GM18858 (cell line): ENCODE results near the gene CSGALNACT2.

ENCODE experiments used
- ATAC-seq: cut with Tn5 transposase; IDR thresholded peaks from one replicate; pipeline ENCODE4 v1.9.1; 2021; ENCODE audit not compliant: unreplicated experiment

CSGALNACT2 gene

DNA sequence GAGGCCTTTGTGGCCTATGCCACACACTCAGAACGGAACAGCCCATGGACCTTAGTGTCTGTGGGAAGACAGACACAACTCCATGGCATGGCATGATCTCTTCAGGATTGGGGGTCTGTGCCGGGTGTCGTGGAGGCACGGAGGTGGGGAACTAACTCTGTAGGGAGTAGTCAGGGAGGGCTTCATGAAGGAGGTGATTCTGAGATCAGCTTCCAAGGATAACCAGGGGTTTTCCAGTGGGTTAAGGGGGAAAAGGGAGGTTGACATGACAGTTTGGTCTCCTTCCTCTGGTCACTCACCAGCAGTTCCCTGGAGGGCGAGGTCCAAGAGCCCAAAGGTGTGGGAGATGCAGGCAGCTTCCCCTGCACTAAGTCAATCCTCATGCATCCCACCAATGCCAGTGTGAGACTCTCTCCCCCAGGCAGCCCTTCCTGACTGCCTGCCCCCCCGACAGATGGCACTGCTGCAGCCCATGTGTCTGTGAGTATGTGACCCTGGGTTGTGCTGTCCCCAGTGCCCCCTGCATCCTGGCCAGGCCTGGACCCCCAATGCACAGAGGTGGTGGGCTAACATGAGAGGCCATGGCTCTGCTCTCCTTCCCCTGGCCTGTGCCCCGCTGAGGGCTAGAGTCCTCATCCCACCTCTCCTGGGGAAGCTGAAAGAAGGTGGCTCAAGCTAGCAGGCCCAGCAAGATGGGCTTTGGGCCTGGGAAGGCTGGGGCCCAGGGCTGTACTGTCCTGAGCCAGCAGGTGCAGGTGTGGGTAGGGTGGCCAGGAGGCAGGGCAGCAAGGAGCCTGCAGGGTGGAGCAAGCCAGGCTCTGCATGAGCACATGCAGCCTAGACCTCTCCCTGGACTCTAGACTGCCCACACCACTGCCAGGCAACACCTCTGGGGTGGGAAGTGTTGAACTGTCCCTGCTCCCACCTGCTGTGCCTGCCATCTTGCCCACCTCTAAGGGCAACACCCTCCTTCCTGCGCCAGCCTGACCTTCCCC, 88.9 kb downstream of the CSGALNACT2 start:
- no peak for ATAC-seq

- ATAC-seq, result no peak
Measured at GRCh38 chr10:43227911-43228782, 89.9 kb downstream of the CSGALNACT2 start.

DNA sequence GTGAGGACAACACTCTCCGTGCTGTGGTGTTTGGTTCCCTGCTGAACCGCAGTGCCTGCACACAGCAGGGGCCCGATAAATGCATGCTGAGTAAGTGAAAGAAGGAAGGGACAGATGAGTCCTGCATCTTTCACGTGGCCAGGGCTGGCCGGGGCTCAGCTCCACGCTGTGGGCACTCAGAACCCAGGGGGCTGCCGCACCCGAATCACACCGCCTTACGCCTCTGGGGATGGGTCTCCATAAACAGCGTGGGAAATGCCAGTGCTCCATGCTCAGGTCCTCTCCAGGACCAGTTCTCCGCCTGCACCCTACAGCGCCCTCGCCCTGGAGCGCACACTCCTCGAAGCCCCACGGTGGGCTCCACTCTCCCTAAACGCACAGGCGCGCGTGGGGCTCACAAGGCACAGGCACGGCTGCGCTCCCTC, 90.5 kb downstream of the CSGALNACT2 start:
- no peak for ATAC-seq

- ATAC-seq, result no peak
Measured at GRCh38 chr10:43229208-43230061, 91.2 kb downstream of the CSGALNACT2 start.

GRCh38 chr10:43230101-43230908, 92.1 kb downstream of the CSGALNACT2 start:
- ATAC-seq, result no peak

DNA sequence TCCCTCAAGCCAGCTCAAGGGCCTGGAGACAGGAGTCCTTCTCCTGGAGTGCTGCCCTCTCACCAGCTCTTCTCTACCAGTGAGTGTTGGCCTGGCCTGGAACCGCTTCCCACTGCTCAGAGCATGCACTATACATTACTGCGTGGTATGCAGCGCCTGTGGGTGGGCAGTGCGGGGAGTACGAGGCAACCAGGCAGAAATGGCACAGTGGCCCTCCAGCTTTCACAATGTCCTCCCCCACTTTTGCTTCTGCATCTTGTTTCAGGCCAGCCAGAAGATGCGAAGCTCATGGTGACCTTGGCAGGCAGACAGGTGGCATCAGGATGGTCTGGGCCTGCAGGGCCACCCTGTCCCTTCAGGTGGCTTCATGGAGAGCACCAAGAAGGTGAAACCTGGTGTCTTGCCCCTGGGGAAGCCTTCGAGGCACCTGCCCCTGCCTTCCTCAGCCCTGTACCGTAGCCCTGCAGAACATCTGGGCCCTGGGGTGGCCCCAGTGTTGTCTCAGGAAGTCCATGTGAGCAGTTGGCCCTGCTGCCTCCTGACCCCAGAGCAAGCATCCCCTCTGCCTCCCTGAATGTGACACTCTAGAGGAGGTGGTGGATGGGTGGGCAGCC, 92.8 kb downstream of the CSGALNACT2 start:
- no peak for ATAC-seq

GRCh38 chr10:43231523-43232078, 93.4 kb downstream of the CSGALNACT2 start:
- no peak for ATAC-seq

- ATAC-seq, result no peak
Measured at GRCh38 chr10:43233601-43234430, 95.6 kb downstream of the CSGALNACT2 start.

DNA sequence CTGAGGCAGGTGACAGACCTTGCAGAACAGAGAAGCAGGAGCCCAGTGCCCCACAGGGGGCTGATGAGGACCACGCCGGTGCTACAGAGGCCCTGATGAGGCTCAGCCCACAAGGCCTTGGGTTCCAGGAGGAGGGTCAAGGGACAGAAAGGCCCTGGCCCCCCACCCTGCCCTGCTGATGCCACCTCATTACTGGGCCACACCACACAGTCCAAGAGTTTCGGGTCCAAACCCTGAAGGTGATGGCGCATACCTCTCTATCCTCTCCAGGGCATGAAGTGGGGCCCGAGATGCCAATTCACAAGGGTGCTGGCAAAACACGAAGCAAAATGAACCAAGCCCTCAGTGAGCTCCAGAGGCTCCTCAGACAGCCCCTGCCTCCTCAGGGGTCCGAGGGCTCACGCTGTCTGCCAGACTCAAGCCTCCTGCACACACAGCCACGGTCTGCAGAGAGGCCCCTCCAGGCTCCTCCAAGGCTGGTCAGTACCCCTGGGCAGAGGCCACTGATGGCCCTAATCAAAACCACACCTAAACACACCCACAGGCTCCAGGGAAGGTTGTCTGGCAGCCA, 96.3 kb downstream of the CSGALNACT2 start:
- ATAC-seq, result no peak
